ENCODE data around the gene ESR1.
"Not testable (repeated sequence)": the region's sequence is repeated elsewhere in the genome, so short reads cannot be mapped to it uniquely, and the experiment has no call there.

Gene ESR1

DNA sequence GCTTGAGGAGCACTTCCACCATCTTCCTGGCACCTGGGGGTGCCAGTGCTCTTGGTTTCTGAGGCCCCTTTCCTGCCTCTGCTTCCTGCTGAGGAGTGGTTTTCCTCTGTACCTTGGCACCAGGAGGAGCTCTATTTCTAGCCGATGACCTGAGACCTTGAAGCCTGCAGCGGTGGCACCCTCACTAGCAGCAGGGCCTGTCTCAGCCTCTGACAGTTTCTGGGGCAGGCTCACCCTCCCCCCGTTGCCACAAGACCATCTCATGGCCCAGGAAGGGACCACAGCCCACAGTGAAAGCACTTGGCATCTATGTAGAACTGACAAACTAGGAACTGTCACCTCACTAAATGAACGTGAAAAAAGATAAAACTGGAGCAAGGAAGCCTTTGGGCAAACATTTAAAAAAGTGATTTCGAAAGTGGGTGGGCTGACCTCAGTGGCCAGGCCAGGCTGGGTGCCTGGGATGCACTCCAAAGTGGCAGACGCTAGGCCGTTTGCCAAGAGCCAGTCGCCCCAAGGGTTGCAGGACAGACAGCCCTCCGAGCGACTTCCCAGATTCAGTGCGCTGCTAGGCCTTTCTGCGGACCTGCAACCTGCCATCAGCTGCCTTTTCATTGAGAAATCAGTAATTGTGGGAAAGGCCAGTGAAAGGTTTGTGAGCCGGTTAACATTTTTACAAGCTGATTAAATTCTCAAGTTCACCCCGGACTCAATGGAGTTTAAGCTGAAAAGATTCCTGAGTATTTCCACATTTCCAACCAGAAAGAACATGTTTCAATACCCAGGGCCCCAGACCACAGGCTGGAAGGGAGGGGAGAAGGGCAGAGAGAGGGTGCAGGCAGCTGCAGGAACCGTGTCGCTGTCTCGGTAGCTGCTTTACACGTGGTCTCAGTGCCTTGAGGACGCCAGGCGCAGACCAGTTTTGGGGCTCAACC is 303.7 kb downstream of the ESR1 start:
- DNase-seq: peak in 18 of 42 donors; percentile 25 to 64 (median 41)
- intact Hi-C loops (cut with DNase I): no loop called here

DNA sequence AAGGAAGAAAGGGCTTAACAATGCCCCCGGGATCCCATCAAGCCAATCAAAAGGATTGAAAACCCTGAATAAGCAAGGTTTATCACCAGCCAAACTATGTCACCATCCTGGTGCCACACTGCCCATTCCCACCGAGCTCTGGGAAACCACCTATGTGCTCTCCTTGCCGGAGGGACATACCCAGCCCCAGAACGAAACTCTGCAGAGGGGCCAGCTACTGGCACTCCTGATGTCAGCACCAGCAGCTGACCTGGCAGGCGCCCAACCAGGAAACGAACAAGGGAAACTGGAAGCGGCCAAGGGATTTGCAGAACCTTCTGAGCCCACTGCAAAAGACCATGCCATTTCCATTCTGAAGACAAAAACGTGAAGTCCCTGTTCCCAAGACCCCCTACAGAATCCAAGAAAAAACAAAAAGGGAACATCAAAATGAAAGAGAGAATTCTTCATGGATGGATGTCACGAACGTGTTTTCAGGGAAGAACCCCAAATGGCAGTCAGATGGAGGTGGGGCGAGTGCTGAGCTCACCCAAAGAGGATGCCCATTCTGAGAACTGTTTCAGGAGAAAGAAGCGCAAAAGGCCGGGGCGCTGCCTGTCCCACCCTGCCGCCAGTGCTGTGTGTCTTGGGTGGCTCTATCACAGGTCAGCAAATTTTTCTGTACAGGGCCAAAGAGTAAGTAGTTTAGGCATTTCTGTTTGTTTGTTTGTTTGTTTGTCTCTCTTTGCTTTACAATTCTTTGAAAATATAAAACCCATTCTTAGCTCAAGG is 305.2 kb downstream of the ESR1 start:
- intact Hi-C loops (cut with DNase I): no loop called here
- peak in 41 of 42 donors; percentile 24 to 79 (median 58) for DNase-seq

DNA sequence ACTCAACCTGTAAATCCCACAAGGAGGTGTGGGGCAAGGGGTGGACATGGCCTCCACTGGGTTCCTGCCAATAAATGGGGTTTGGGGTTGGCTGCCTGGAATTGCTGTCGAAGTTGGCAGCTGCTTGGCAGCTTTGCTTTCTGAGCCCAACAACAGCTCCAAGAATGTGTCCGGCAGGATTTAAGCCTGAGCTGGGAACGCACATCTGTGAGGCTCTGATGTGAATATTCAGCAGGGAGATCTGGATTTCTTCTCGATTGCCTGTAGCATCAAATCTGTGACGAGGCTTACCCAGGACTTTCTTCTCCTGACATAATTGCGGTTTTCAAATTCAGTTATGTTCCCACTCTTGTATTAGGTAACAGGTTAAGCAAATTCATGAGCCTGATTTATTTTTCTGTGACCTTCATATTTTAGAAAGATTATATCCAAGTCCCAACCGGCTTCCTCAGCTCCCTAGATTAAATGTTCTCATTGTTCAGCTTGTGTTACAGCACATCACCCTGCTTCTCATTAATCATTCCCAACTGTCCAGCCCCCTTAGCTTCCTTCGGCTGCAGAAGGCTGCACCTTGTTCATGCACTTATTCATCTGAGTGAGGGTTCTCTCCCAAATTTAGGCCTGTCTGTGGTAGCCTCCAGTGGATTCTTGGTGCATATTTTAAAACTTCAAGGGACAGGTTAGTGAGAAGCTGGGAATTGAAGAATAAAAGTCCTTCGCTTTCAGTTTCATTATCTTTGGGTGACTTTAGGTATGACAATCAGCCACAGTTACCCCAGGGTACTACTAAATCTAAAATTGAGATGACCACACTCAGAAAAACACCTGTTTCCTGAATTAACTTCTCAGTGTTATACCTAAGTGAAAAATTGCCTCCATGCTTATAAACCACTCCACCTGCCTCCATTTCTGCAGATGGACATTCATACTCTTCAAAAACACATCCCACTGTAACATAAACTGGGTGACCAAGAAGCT is 310.0 kb downstream of the ESR1 start:
- no peak for DNase-seq
- intact Hi-C loops (cut with DNase I): no loop called here

DNA sequence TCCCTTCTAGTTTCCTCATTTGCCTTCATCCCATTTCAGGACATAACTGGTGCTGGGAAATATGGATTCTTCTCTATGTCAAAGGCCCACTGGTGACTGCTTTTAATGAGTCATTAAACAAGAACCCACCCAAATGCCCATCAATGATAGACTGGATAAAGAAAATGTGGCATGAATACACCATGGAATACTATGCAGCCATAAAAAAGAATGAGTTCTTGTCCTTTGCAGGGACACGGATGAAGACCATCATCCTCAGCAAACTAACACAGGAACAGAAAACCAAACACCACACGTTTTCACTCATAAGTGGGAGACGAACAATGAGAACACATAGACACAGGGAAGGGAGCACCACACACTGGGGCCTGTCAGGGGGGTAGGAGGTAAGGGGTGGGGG is 310.7 kb downstream of the ESR1 start:
- intact Hi-C loops (cut with DNase I): no loop called here
- DNase-seq: no peak

DNA sequence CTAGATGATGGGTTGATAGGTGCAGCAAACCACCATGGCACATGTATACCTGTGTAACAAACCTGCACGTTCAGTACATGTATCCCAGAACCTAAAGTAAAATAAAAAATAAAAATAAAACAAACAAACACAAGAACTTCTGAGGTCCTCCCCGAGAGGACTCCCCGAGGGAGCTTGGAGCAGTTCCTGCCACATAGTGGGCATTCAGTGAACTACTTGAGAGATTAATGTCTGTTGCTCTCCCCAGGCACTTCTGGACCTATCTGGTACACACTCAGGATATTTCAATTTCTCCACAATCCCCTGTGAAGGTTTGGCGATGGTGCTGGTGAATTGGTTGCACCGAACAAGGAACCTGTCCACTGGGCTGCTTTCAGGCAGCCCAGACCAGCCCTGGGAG is 311.2 kb downstream of the ESR1 start:
- no peak for DNase-seq
- intact Hi-C loops (cut with DNase I): no loop called here

DNA sequence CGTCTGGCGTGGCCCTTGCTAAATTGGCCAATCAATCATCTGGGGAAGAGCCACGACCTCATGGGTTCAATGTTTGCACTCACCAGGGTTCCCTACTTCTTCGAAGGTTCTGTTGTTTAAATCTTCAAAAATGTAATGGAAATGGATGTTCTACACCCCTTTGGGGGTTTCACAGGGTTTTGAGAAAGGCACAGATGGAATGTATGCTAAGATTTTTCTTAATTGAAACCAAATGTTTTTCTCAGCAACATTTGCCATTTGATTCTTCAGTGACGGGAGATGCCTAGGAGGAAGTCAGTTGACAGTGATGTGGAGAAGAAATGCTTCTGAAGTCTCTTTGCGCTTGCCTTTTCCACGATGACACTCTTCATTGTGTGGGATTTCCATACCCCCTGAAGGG is 312.3 kb downstream of the ESR1 start:
- no peak for DNase-seq
- intact Hi-C loops (cut with DNase I): loop anchor here (5.0 kb wide), 1 partner anchor 353 kb away; no protein-coding TSS in a partner anchor

DNA sequence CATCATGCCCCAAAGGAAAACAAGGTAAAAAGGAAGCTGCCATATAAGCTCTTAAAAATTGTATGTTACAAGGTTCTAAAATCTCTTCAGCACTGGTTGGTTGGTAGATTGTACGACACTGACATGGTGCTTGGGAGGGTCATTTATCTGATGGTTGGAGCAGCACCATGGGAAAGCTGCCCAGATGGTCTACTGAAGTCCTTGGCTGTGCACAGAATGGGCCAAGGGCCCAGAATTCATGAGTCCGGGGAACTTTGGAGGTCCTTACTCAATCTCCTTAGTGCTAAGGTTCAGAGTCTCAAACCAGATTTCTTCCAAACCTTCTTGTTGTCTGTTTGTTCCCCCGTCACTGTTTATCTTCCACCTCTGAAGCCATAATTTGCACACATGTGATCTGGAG is 314.4 kb downstream of the ESR1 start:
- intact Hi-C loops (cut with DNase I): loop anchor here (5.0 kb wide), 1 partner anchor 355 kb away; no protein-coding TSS in a partner anchor
- no peak for DNase-seq

DNA sequence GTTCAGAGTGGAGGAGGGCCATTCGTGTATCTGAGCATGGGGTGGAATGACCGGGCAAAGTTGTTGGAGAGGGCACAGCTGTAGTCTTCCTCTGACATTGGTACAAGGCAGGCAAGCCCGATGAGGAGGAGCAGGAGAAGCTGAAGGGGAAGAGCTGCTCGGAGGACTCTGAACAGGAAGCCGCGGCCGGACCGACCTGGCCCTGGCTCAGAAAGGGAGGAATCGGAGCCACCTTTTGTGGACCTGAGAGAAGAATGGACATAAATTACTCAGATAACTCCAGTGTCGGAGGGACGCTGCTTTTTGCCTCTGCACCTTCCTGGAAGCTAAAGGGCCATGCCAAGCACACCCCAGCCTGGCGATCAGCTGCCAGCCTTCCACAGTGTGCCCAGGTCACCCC is 315.0 kb downstream of the ESR1 start:
- intact Hi-C loops (cut with DNase I): loop anchor here (5.0 kb wide), 1 partner anchor 355 kb away; no protein-coding TSS in a partner anchor
- DNase-seq: no peak

DNA sequence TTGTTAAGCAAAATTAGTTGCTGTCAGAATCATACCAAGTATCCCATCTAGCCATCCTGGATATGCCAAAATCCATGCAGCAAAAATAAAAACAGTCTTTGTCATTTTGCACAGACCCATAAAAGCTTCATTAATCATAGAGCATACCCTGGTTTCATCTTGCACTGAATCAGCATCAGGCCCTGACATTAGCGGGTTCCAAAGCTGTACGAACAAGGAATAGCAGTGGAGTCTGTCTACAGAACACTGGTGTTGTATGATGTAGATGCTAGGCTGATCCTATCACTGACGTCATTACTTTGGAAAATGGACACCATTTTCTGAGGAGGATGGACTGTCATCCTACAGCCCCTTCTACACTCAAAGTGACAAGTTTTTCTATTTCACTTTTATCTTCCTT is 315.6 kb downstream of the ESR1 start:
- DNase-seq: no peak
- intact Hi-C loops (cut with DNase I): loop anchor here (5.0 kb wide), 1 partner anchor 356 kb away; no protein-coding TSS in a partner anchor

DNA sequence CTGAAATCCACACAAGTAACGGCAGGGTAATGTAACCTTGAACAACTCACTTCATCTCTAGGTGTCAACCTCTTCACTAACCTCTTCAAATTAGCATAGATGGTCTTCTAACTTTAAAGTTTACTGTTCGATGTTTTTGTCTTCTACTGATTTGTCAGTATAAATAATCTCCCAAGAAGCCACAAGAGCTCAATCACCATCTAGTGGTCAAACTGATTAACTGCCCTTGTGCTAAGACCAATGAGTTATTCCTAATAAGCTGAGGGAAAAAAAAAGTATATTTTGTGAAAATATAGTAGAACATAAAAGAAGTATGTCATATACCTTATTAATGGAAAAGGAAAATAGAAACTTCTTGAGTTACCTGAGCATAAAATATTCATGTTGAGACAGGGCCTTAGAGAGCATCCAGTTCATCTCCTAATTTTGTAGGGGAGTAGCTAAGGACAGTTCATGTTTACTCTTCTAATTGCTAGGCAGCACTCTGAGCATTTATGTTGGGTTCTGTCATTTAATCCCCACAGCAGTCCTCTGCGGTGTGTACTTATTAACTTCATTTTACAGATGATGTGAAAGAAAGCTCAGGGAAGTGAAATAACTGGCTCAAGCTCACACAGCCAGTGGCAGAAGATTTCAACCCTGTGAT is 317.1 kb downstream of the ESR1 start:
- intact Hi-C loops (cut with DNase I): loop anchor here (5.0 kb wide), 1 partner anchor 357 kb away; no protein-coding TSS in a partner anchor
- peak in 1 of 42 donors; percentile 38 for DNase-seq

DNA sequence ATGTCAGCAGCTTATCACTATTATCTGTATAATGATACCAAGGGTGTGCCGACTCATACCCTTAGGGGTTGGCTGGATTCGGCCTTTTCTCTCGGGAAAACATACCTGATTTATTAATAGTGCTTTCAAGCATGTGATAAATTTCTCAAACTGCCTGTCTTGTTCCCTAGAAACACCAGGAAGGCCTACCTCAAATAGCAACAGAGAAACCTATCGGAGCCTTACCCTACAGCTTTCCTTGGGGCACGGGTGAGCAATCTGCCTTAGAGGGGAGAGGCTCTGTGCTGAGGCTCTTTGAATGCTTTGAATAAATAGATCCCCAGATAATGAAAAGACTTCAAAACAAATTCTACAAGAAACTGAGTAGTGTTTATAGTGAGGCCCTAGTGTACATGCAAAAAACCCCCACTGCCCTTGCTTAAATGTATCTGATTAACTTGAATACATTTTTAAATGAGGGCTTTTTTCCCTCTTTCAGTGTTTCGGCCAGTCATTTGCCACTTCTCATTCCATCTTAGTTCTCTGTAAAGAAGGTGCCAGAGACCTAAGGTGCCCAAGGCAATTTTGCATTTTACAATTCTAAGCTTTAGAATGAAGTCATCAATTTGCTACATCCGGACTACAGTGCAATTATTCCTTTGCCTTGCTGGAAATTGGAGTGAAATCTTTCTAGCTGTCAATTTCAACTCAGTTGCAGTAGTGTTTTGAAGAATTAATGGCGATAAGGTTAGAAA is 320.1 kb downstream of the ESR1 start:
- intact Hi-C loops (cut with DNase I): no loop called here
- peak in 8 of 42 donors; percentile 24 to 56 (median 40) for DNase-seq

DNA sequence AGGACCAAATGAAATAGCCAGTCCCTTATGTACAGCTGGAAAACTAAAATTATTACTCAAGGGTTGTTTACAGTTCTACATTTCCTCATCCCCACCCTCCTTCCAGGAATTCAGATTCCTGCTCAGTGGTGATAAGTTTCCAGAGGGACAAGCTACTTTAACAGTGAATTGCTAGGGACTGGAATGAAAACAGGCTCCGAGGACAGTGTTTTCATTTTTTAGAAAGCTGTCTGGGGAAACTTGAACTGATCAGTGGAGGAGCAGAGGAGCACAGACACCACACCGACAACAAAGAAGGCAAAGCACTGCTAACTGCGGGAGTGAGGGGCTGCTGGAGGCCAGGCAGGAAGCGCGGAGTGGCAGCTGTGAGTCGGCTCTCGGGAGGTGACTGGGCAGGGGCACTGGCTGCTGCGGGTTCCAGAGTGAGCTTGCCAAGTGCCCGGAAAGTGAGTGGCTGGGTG is 322.2 kb downstream of the ESR1 start:
- intact Hi-C loops (cut with DNase I): no loop called here
- DNase-seq: no peak

DNA sequence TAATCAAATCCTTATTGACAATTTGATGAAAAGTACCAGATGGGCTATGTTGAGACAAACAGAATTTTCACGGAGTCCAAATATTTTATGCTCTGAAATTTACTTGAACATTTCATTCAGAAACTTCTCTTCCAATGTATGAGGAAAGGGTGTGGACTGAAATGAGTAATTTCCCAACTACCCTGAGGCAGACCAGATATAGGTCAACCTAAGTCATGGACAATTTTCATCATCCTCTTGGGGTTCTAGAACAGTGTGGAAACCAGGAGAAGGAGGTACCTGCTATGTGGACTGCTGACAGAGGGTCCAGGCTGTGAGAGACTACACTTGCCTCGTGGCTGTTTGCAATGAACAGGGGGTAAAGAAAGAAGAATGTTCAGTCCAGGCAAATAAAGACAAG is 323.0 kb downstream of the ESR1 start:
- intact Hi-C loops (cut with DNase I): no loop called here
- no peak for DNase-seq

DNA sequence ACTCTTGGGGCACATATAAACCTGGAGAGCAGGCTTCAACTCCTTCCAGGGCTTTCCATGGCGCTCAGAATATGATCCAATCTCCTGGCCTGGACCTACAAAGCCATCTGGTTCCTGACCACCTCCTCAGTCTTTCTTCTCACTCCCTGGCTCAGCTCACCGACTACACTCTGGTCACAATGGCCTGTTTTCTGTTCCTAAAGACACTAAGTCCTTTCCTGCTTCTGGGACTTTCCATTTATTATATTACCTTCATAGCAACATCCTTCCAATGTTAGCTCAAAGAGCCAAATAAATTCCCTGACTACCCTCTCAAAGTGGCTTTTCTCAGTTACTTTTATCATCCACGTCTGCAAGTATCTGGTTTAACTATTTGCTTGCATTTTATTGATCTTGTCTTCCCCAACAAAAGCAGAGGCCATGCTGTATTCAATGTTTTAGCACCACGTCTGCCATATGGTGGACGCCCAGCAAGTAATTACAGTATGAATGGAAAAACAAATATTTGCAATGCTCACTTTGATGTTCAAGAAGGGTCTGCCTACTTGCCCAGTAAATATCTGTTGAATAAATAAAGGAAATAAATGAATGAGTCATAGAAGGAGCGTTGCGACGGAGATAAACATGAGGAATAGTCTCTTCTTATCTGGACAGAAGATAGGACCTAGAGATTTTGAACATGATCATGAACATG is 328.4 kb downstream of the ESR1 start:
- no peak for DNase-seq
- intact Hi-C loops (cut with DNase I): no loop called here

DNA sequence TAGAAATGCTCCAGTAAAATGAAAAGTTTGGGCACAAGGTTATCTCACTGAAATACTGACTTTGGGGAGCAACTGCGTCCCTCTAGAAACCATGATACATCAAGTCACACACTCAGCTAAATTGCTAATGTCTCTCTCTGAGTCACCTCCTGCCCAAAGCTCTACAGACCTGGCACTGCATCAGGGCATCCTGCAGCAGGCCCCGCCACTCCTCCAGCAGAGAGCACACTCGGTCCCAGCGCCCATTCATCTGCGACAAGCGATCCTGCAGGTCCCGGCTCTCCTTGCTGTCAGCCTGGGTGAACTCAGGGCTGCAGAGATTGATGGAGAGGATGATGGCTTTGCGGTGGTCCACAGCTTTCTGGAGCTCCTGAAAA is 329.0 kb downstream of the ESR1 start:
- intact Hi-C loops (cut with DNase I): no loop called here
- DNase-seq: no peak

DNA sequence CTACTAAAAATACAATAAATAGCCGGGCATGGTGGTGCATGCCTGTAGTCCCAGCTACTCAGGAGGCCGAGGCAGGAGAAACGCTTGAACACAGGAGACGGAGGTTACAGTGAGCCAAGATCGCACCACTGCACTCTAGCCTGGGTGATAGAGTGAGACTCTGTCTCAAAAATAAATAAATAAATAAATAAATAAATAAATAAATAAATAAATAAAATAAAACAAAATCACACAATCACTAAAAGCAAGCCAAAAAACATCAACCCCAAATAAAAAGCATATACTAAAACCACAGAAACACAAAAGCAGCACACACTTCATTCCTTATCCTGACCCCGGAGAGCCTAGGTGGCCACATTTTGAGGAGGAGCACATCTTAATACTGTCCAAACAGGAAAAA is 330.9 kb downstream of the ESR1 start:
- intact Hi-C loops (cut with DNase I); DNase-seq: not testable (repeated sequence)

DNA sequence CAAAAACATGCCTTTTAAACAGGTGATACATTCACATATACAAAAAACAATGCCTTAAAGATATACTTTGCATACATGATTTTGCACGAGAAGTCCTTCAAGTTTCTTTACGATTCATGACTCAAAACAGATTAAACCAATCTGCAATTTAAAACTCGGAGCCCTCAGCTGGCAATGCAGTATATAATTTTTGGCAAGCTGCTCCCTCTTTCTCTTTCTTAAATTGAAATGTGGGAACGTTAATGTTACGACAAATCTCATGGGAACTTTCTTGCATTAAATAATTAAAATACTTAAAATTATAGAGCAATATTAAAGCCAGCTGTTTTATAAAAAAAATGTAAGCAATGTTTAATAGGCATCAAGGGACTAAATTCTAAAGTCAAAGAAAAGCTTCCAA is 334.6 kb downstream of the ESR1 start:
- no peak for DNase-seq
- intact Hi-C loops (cut with DNase I): no loop called here
